ENCODE results near the gene PLK5. TPM values are rescaled to one million over a fixed set of nuclear protein-coding genes. Genes with fewer than 3 reads are reported as not detected.
"Not testable (repeated sequence)": the region's sequence is repeated elsewhere in the genome, so short reads cannot be mapped to it uniquely, and the experiment has no call there.

Gene PLK5
- total RNA-seq, 2 experiments from 2014 or later: not detected

DNA sequence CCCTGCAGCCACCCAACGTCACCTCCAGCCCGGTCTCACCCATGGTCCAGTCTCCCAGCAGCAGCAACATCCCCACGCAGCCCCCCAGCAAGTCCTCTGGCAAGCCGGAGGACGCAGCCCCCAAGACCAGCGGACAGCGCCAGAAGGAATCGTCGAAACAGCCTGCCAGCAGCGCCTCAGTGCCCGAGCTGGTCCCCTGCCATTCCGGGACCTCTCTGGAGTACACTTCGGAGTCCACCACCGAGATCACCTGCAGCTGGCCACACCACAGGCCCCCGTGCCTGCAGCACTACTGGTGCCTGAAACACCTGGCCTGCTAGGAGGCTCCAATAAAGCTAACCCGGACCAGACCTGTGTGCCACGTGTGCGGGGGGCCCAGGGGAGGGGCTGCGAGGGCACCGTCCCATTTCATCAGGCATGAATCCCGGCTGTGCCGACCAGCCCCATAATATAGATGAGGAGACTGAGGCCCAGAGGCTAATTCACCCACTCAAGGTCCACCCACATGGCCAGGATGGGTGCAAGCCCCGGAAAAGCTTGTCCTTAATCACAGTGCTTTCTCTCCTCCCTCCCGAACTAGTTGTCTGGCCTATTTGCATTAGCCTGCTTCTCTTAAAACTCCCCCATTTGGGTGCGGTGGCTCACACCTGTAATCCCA is 26.2 kb upstream of the PLK5 start:
- H3K4me1 Mint-ChIP-seq: peaks cover 2% of the 10 kb centered on the region
- H3K36me3 Mint-ChIP-seq: no peaks in the 10 kb centered on the region
- H3K4me3 Mint-ChIP-seq: no peak overlapping the region
- peaks cover 2% of the 10 kb centered on the region for H3K27me3 Mint-ChIP-seq
- DNase-seq: no peak
- H3K9me3 Mint-ChIP-seq: no peaks in the 10 kb centered on the region
- H3K27ac Mint-ChIP-seq: no peak overlapping the region

- H3K27ac Mint-ChIP-seq, H3K4me3 Mint-ChIP-seq, DNase-seq, H3K9me3 Mint-ChIP-seq, H3K36me3 Mint-ChIP-seq, H3K4me1 Mint-ChIP-seq: not testable (repeated sequence)
- peaks cover 15% of the 10 kb centered on the region for H3K27me3 Mint-ChIP-seq
Observed at GRCh38 chr19:1499231-1499630, 24.6 kb upstream of the PLK5 start.

GRCh38 chr19:1501200-1501595 is 22.7 kb upstream of the PLK5 start:
- peaks cover 29% of the 10 kb centered on the region for H3K27me3 Mint-ChIP-seq
- H3K4me3 Mint-ChIP-seq: no peak overlapping the region
- no peaks in the 10 kb centered on the region for H3K9me3 Mint-ChIP-seq
- no peak for DNase-seq
- peak overlapping the region; percentile 34 for H3K27ac Mint-ChIP-seq
- peaks cover 5% of the 10 kb centered on the region for H3K4me1 Mint-ChIP-seq
- H3K36me3 Mint-ChIP-seq: no peaks in the 10 kb centered on the region

GRCh38 chr19:1502433-1503088 is 21.3 kb upstream of the PLK5 start:
- Mint-ChIP-seq H3K4me3 (no peak overlapping the region), H3K27ac (no peak overlapping the region), H3K4me1 (peaks cover 6% of the 10 kb centered on the region), H3K27me3 (peaks cover 32% of the 10 kb centered on the region), H3K9me3 (no peaks in the 10 kb centered on the region), H3K36me3 (no peaks in the 10 kb centered on the region)
- DNase-seq: no peak

- Mint-ChIP-seq H3K4me1 (peaks cover 10% of the 10 kb centered on the region), H3K36me3 (no peaks in the 10 kb centered on the region), H3K27ac (no peak overlapping the region), H3K9me3 (no peaks in the 10 kb centered on the region), H3K27me3 (peaks cover 37% of the 10 kb centered on the region), H3K4me3 (no peak overlapping the region)
- peak; percentile 76 for DNase-seq
Observed at GRCh38 chr19:1503089-1503924, 20.6 kb upstream of the PLK5 start.

- no peaks in the 10 kb centered on the region for H3K36me3 Mint-ChIP-seq
- H3K4me1 Mint-ChIP-seq: peaks cover 10% of the 10 kb centered on the region
- no peaks in the 10 kb centered on the region for H3K9me3 Mint-ChIP-seq
- peaks cover 37% of the 10 kb centered on the region for H3K27me3 Mint-ChIP-seq
- DNase-seq: no peak
- H3K27ac Mint-ChIP-seq: no peak overlapping the region
- H3K4me3 Mint-ChIP-seq: no peak overlapping the region
Observed at GRCh38 chr19:1503925-1504773, 19.7 kb upstream of the PLK5 start.

DNA sequence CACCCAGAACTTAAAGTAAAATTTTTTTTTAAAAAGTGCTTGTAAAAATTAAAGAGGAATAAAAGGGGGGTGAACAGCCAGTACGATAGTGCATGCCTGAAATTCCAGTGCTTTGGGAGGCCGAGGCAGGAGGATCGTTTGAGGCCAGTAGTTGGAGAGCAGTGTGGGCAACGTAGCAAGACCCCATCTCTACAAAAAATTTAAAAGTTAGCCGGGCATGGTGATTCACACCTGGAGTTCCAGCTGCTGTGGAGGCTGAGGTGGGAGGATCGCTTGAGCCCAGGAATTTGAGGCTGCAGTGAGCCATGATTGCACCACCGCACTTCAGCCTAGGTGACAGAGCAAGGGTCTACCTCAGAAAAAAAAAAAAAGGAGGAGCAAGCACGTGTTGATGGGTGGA is 18.9 kb upstream of the PLK5 start:
- Mint-ChIP-seq H3K4me3 (no peak overlapping the region), H3K27me3 (peaks cover 41% of the 10 kb centered on the region), H3K4me1 (peaks cover 10% of the 10 kb centered on the region), H3K36me3 (no peaks in the 10 kb centered on the region), H3K9me3 (no peaks in the 10 kb centered on the region), H3K27ac (no peak overlapping the region)
- no peak for DNase-seq

GRCh38 chr19:1505991-1506881 is 17.6 kb upstream of the PLK5 start:
- H3K27me3 Mint-ChIP-seq: peaks cover 50% of the 10 kb centered on the region
- H3K36me3 Mint-ChIP-seq: no peaks in the 10 kb centered on the region
- H3K27ac Mint-ChIP-seq: no peak overlapping the region

GRCh38 chr19:1507192-1507660 is 16.7 kb upstream of the PLK5 start:
- H3K27me3 Mint-ChIP-seq: peaks cover 53% of the 10 kb centered on the region
- no peak overlapping the region for H3K27ac Mint-ChIP-seq
- H3K36me3 Mint-ChIP-seq: no peaks in the 10 kb centered on the region
- DNase-seq: no peak
- H3K4me3 Mint-ChIP-seq: no peak overlapping the region
- peaks cover 10% of the 10 kb centered on the region for H3K4me1 Mint-ChIP-seq
- no peaks in the 10 kb centered on the region for H3K9me3 Mint-ChIP-seq

More at GRCh38 chr19:1505991-1506881, 17.6 kb upstream of the PLK5 start:
- no peak for DNase-seq
- peaks cover 10% of the 10 kb centered on the region for H3K4me1 Mint-ChIP-seq
- H3K4me3 Mint-ChIP-seq: no peak overlapping the region
- H3K9me3 Mint-ChIP-seq: no peaks in the 10 kb centered on the region

DNA sequence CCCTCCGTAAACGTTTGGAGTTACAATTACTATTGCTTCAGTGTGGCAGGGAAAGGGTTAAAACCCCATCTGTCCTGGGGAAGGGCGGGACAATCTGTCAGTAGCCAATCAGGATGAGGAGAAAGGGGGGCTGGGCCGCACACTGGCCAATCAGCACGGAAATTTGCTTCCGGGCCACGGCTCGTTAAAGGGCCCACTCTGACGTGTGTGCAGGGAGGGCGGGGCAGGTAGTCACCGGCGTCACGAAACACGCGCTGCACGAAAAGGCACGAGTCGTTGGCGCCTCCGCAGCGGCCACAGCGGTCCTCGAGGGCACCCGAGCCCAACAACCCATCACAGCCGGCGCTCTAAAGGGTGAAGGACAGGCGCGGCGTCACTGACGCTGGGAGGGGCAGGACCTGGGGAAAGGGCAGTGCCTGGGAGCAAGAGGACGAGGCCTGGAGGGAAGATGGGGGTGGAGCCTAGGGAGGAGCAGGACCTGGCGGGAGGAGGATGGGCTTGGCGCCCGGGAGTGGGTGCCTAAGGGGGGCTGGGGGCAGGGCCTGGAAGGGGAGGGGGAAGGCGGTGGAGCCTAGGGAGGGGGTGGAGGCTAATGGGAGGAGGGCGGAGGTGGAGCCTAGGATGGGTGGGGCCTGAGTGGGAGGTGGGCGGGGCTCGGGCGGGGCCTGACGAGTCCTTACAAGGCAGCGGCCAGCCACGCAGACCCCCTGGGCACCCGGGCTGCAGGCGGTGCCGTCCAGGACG is 15.9 kb upstream of the PLK5 start:
- H3K27ac Mint-ChIP-seq: peak overlapping the region; percentile 78
- no peaks in the 10 kb centered on the region for H3K9me3 Mint-ChIP-seq

DNA sequence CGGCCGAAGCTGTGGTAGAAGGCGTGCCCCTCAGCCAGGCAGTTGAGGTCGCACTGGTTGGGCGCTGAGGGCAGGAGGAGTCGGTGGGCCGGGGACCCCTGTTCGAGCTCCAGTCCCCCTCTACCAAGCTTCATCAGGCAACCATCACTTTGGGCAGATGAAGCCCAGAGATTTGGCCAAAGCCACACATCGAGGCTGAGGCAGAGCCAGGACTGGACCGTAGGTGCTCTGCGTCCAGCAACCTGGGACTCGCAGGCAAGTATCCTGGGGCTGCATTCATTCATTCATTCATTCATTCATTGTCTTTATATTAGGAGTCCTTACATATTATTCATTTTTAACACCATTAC is 15.4 kb upstream of the PLK5 start:
- H3K9me3 Mint-ChIP-seq: no peaks in the 10 kb centered on the region
- no peak for DNase-seq
- peaks cover 48% of the 10 kb centered on the region for H3K27me3 Mint-ChIP-seq
- peak overlapping the region; percentile 16 for H3K4me3 Mint-ChIP-seq
- no peaks in the 10 kb centered on the region for H3K36me3 Mint-ChIP-seq
- H3K4me1 Mint-ChIP-seq: peaks cover 11% of the 10 kb centered on the region
- H3K27ac Mint-ChIP-seq: no peak overlapping the region

More for the DNA sequence above, 15.9 kb upstream of the PLK5 start:
- Mint-ChIP-seq H3K27me3 (peaks cover 52% of the 10 kb centered on the region), H3K4me3 (peak overlapping the region; percentile 80), H3K36me3 (no peaks in the 10 kb centered on the region), H3K4me1 (peaks cover 11% of the 10 kb centered on the region)
- DNase-seq: peak; percentile 87

- no peaks in the 10 kb centered on the region for H3K36me3 Mint-ChIP-seq
- peaks cover 8% of the 10 kb centered on the region for H3K4me1 Mint-ChIP-seq
- peaks cover 41% of the 10 kb centered on the region for H3K27me3 Mint-ChIP-seq
- no peaks in the 10 kb centered on the region for H3K9me3 Mint-ChIP-seq
- no peak overlapping the region for H3K4me3 Mint-ChIP-seq
- no peak for DNase-seq
- no peak overlapping the region for H3K27ac Mint-ChIP-seq
Observed at GRCh38 chr19:1509602-1510441, 14.1 kb upstream of the PLK5 start.

GRCh38 chr19:1510442-1510806 is 13.5 kb upstream of the PLK5 start:
- H3K9me3 Mint-ChIP-seq: no peaks in the 10 kb centered on the region

More at GRCh38 chr19:1510442-1510806, 13.5 kb upstream of the PLK5 start:
- DNase-seq: no peak
- no peaks in the 10 kb centered on the region for H3K36me3 Mint-ChIP-seq
- H3K4me3 Mint-ChIP-seq: no peak overlapping the region
- H3K27me3 Mint-ChIP-seq: peaks cover 35% of the 10 kb centered on the region
- no peak overlapping the region for H3K27ac Mint-ChIP-seq
- H3K4me1 Mint-ChIP-seq: peaks cover 8% of the 10 kb centered on the region

All from activated naive CD8-positive, alpha-beta T cell treated with anti-CD3 and anti-CD28 coated beads for 36 hours (primary cell).